ENCODE results near the gene CEACAM1.

GRCh38 chr19:42524250-42524649 lies 4.0 kb downstream of the CEACAM1 start:
- no peak for TF ChIP-seq CTCF (IDR thresholded peaks at IDR 0.05; ENCODE audit: low read length)
- no peak for TF ChIP-seq EZH2phosphoT487 (IDR thresholded peaks at IDR 0.05; ENCODE audit: low read length)
- TF ChIP-seq EZH2 (optimal IDR thresholded peaks at IDR 0.05; ENCODE audit: low read depth, low read length): no peak
